Activated CD8-positive, alpha-beta memory T cell treated with anti-CD3 and anti-CD28 coated beads, Interleukin-2, amount 50 U/mL, for 24 hours (primary cell): ENCODE data around the gene SULT2B1.

Experiments
- DNase-seq: peaks from one replicate; pipeline ENCODE4 v3.0.0-alpha.2; 2020; ENCODE audit errors: extremely low read depth

The SULT2B1 gene

GRCh38 chr19:48634424-48635262 is 82.7 kb downstream of the SULT2B1 start:
- DNase-seq, result peak; percentile 83

- DNase-seq, result no peak
Measured at GRCh38 chr19:48635263-48635965, 83.4 kb downstream of the SULT2B1 start.

- DNase-seq, result no peak
Measured at GRCh38 chr19:48635966-48636858, 84.2 kb downstream of the SULT2B1 start.

GRCh38 chr19:48636859-48637448 is 85.0 kb downstream of the SULT2B1 start, which contains the start of gene DBP:
Gene DBP (minus strand): TSS chr19:48637379. CDS start chr19:48636994, 385 bp downstream.
- DNase-seq, result no peak

- DNase-seq, result peak; percentile 100
Measured at GRCh38 chr19:48637449-48637947, 85.5 kb downstream of the SULT2B1 start.

- DNase-seq, result peak; percentile 54
Measured at GRCh38 chr19:48637948-48638830, 86.2 kb downstream of the SULT2B1 start.

GRCh38 chr19:48638831-48639381 is 86.9 kb downstream of the SULT2B1 start:
- DNase-seq, result no peak

GRCh38 chr19:48639483-48640375 is 87.8 kb downstream of the SULT2B1 start:
- no peak for DNase-seq

- no peak for DNase-seq
Measured at GRCh38 chr19:48641850-48642249, 89.9 kb downstream of the SULT2B1 start.

GRCh38 chr19:48642862-48643261 is 90.9 kb downstream of the SULT2B1 start:
- no peak for DNase-seq

GRCh38 chr19:48644355-48644754 is 92.4 kb downstream of the SULT2B1 start:
- no peak for DNase-seq

- DNase-seq, result no peak
Measured at GRCh38 chr19:48644839-48645619, 93.1 kb downstream of the SULT2B1 start.

GRCh38 chr19:48645620-48646000 is 93.6 kb downstream of the SULT2B1 start:
- no peak for DNase-seq

- DNase-seq, result peak; percentile 76
Measured at GRCh38 chr19:48646001-48646721, 94.2 kb downstream of the SULT2B1 start, which contains the start of gene CA11. Gene CA11 (minus strand): TSS chr19:48646187. CDS start chr19:48645632, 555 bp downstream.

- DNase-seq, result no peak
Measured at GRCh38 chr19:48646722-48647216, 94.8 kb downstream of the SULT2B1 start.

GRCh38 chr19:48648134-48648533 is 96.2 kb downstream of the SULT2B1 start:
- DNase-seq, result no peak
